NCI-H2227 (cell line): Measurements from ENCODE around the gene TOB1.

ENCODE experiments used
- DNase-seq: peaks from one replicate; lab custom pipeline; 2025; ENCODE audit not compliant: unreplicated experiment; lab: John Stamatoyannopoulos, UW

Gene TOB1, protein sequence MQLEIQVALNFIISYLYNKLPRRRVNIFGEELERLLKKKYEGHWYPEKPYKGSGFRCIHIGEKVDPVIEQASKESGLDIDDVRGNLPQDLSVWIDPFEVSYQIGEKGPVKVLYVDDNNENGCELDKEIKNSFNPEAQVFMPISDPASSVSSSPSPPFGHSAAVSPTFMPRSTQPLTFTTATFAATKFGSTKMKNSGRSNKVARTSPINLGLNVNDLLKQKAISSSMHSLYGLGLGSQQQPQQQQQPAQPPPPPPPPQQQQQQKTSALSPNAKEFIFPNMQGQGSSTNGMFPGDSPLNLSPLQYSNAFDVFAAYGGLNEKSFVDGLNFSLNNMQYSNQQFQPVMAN

DNA sequence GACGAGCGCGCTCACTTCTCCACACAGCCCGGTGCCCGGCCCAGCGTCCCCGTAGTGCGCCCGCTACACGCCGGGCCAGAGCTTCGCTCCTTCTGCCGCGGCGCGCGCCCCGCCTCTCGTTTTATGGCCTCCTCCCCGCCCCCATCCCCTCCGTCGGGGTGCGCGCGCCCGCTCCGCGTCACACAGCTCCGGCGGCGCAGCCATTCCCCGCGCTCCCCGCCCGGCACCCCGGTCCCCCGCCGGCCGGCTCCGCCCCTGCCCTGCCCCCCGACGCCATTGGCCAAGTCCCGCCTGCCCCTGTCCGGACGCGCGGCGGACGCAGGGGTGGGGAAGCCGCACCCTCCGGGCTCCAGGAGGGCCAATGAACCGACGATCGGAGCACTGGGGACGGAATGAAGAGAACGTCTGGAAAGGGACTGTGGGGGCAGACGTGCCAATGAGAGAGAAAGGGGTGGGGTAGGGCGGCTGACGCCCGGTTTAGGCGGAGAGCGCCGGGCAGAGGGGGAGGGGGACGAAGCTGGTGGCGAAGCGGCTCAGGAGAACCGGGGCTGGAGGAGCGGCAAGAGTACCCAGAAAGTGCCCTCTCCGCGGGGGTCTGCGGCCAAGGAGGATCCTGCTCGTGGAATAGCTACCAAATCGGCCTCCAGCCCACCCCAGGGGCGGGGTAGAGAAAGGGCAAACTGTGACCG, at the start of gene TOB1:
Gene TOB1 (minus strand): TSS at position 94 of the 689 bp plus-strand sequence. CDS start 2,337 bp downstream, outside the sequence.
- DNase-seq: peak; percentile 98

DNA sequence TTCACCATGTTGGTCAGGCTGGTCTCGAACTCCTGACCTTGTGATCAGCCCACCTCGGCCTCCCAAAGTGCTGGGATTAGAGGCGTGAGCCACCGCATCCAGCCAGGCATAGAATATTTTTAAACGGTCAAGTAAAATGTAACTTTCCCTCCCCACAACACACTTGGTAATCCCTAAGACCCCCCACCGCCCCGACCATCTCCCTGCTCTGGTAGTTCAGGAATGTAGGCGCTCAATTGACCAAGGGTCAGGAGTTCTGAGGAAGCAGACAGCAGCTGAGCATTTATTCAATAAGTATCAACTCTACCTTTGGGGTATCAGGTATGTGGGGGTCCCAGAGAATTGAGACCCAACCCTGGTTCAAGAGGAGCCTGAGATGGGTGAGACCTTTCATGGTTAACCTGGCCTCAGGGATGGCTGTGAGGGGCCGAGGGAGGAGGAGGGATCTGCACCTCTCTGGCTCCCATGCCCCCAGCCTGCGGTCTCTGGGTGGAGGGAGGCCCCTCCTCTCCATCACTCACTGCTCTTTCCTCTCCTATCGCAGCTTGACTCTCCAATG, 48.4 kb upstream of the TOB1 start:
- DNase-seq: no peak

GRCh38 chr17:50913120-50913519, 47.0 kb upstream of the TOB1 start:
- no peak for DNase-seq

GRCh38 chr17:50911890-50912289, 45.7 kb upstream of the TOB1 start:
- DNase-seq: no peak

- no peak for DNase-seq
Observed at GRCh38 chr17:50911450-50911849, 45.3 kb upstream of the TOB1 start.

GRCh38 chr17:50909765-50910605, 43.8 kb upstream of the TOB1 start:
- no peak for DNase-seq

- DNase-seq: peak; percentile 17
Observed at GRCh38 chr17:50908860-50909764, 43.0 kb upstream of the TOB1 start.

DNA sequence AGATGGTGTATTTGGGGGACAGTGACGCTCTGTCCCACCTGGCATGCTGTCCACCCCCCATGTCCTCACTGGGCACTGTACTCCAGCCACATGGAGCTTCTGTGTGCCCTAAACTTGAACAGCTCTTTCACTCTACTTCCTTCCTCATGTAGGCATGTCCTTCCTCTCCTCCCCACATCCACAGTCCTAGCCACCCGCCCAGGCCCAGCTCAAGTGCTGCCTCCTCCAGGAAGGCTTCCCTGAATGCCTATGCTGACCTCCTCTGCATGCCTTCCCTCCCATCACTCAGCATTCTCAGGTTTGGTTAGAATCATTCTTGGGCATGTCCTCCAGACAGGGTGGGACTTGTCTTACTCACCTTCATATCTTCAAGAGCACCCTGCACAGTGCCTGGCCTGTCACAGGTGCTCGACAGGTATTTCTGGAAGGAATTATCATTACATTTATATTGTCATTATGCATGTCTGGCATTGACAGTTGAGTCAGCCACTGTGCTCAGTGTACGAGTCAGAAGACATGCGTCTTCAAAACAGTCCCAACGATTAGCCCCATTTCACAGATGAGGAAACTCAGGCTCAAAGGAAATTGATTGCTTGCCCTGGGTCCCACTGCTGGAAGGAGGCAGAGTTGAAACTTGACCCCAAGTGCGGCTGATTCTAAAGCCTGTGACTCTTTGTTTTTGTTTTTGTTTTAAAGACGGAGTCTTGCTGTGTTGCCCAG, 42.1 kb upstream of the TOB1 start:
- DNase-seq: no peak

DNA sequence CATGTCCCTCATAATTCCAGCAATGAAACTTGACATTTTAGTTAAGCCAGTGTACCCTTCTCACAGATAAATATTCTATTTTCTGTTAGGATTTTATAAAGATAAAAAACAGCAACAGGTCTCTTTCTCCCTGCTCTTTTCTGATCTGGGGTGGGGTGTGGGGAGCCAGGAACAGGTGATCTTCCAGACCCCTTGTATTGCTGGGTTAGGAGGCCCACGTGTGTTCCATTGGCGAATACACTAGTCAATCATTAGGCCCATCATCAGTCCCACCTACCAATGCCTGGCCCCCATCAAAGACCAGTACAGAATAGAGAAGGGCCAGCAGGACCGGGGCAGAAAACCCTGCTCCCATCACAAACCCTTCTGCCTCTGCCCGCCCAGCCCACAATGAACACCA, 40.3 kb upstream of the TOB1 start:
- DNase-seq: no peak

DNA sequence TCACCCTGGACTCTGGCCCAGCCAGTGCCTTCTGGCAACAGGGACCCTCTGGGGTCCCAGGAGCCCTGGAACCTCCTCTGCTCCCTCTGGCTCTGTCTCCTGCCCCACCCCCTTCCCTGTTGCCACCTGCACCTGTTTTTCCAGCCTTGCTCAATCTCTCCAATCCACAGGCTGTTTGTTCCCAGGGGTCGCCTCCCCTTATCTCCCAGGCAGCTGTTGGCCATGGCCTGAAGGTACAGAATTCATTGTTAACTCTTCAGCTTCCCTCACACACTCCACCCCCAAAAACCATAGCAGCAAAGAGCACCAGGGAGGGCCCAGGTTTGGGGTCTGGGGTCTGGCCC, 39.3 kb upstream of the TOB1 start:
- no peak for DNase-seq

- no peak for DNase-seq
Observed at GRCh38 chr17:50904518-50905459, 38.6 kb upstream of the TOB1 start.

- DNase-seq: no peak
Observed at GRCh38 chr17:50903604-50904517, 37.7 kb upstream of the TOB1 start.

GRCh38 chr17:50902372-50903353, 36.5 kb upstream of the TOB1 start:
- DNase-seq: no peak

DNA sequence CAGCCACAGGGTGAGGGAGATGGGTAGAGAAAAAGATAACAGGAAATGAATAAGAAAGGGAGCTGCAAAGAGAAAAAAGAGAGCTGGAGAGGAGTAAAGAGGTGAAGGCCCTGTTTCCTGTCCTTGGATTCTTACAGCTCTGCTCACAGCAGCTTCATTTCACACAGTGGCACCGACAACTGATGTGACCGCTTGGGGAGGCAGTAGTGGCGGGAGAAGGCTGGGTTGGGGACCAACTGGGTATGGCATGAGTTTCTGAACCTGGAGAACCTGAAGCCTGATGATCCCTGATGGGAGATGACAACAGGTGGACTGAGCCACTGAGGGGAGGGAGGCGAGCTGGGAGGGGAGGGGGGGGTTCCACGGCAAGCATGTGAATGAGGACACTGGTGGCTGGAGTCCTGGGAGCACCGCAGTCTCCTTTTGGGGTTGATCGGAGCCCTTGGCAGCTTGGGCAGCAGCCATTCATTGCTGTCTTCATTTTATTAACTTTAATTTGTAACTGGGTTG, 34.3 kb upstream of the TOB1 start:
- no peak for DNase-seq

- DNase-seq: no peak
Observed at GRCh38 chr17:50899559-50900319, 33.6 kb upstream of the TOB1 start.
